Parathyroid adenoma (tissue), 2 donors: ENCODE data around the gene TUBA8.
"Not testable (repeated sequence)": the region's sequence is repeated elsewhere in the genome, so short reads cannot be mapped to it uniquely, and the experiment has no call there.

Experiments used
- H2AFZ ChIP-seq: fragments of 300-600 bp; sonication (generic); one replicate; pipeline ENCODE4 v1.7.0; 2017; ENCODE audit warnings: antibody characterized with exemption, mild to moderate bottlenecking
- H3K27ac ChIP-seq: fragments of 300-600 bp; sonication (generic); one replicate; pipeline ENCODE4 v1.7.0; 2017
- H3K27me3 ChIP-seq: fragments of 300-600 bp; sonication (generic); one replicate; pipeline ENCODE4 v1.7.0; 2017; ENCODE audit warnings: low read length; ENCODE audit not compliant: control insufficient read depth, insufficient read depth
- H3K36me3 ChIP-seq: fragments of 300-600 bp; sonication (generic); one replicate; pipeline ENCODE4 v1.7.0; 2017; ENCODE audit warnings: low read length; ENCODE audit not compliant: control insufficient read depth, insufficient read depth
- H3K4me1 ChIP-seq: fragments of 300-600 bp; sonication (generic); one replicate; pipeline ENCODE4 v1.7.0; 2017; ENCODE audit warnings: control low read depth
- H3K4me2 ChIP-seq: fragments of 300-600 bp; sonication (generic); one replicate; pipeline ENCODE4 v1.7.0; 2017; ENCODE audit warnings: low read length
- H3K4me3 ChIP-seq: fragments of 300-600 bp; sonication (generic); one replicate; pipeline ENCODE4 v1.7.0; 2017; ENCODE audit warnings: low read depth, low read length
- H3K79me2 ChIP-seq: fragments of 300-600 bp; sonication (generic); one replicate; pipeline ENCODE4 v1.7.0; 2017; ENCODE audit warnings: control low read depth
- H3K9ac ChIP-seq: fragments of 300-600 bp; sonication (generic); one replicate; pipeline ENCODE4 v1.7.0; 2017; ENCODE audit warnings: mild to moderate bottlenecking
- H3K9me3 ChIP-seq: fragments of 300-600 bp; sonication (generic); one replicate; pipeline ENCODE4 v1.7.0; 2017; ENCODE audit warnings: low read length; ENCODE audit not compliant: control insufficient read depth
- CTCF ChIP-seq: fragments of 300-600 bp; sonication (generic); IDR thresholded peaks from one replicate; pipeline ENCODE4 v1.7.0; 2017; ENCODE audit warnings: antibody characterized with exemption, mild to moderate bottlenecking
- donor health status: primary hyperparathyroidism.

TUBA8 gene

GRCh38 chr22:18146389-18146753 lies 35.8 kb downstream of the TUBA8 start:
- no peaks in the 10 kb centered on the region for H3K4me1 ChIP-seq
- H3K36me3 ChIP-seq: no peaks in the 10 kb centered on the region
- no peaks in the 10 kb centered on the region for H3K79me2 ChIP-seq
- H3K9ac ChIP-seq: no peak overlapping the region
- no peaks in the 10 kb centered on the region for H3K27me3 ChIP-seq
- no peak overlapping the region for H3K4me3 ChIP-seq
- TF ChIP-seq CTCF: no peak
- no peak overlapping the region for H3K27ac ChIP-seq
- H3K4me2 ChIP-seq: no peak overlapping the region
- H2AFZ ChIP-seq: no peak overlapping the region
- no peaks in the 10 kb centered on the region for H3K9me3 ChIP-seq

GRCh38 chr22:18147791-18148190 lies 37.2 kb downstream of the TUBA8 start:
- Histone ChIP-seq H3K4me3 (no peak overlapping the region), H2AFZ (no peak overlapping the region), H3K9ac (no peak overlapping the region), H3K79me2 (no peaks in the 10 kb centered on the region), H3K4me1 (no peaks in the 10 kb centered on the region), H3K27ac (no peak overlapping the region), H3K9me3 (no peaks in the 10 kb centered on the region), H3K4me2 (no peak overlapping the region), H3K36me3 (no peaks in the 10 kb centered on the region), H3K27me3 (no peaks in the 10 kb centered on the region)
- TF ChIP-seq CTCF: no peak

GRCh38 chr22:18148293-18148965 lies 37.8 kb downstream of the TUBA8 start:
- no peak overlapping the region for H2AFZ ChIP-seq
- no peaks in the 10 kb centered on the region for H3K9me3 ChIP-seq
- H3K4me2 ChIP-seq: no peak overlapping the region
- no peak overlapping the region for H3K4me3 ChIP-seq
- H3K9ac ChIP-seq: no peak overlapping the region
- no peaks in the 10 kb centered on the region for H3K27me3 ChIP-seq
- H3K4me1 ChIP-seq: no peaks in the 10 kb centered on the region
- TF ChIP-seq CTCF: no peak
- no peak overlapping the region for H3K27ac ChIP-seq
- no peaks in the 10 kb centered on the region for H3K79me2 ChIP-seq
- H3K36me3 ChIP-seq: no peaks in the 10 kb centered on the region

GRCh38 chr22:18152519-18152918 lies 41.9 kb downstream of the TUBA8 start:
- no peaks in the 10 kb centered on the region for H3K79me2 ChIP-seq
- H2AFZ ChIP-seq: no peak overlapping the region
- H3K4me2 ChIP-seq: no peak overlapping the region
- H3K27me3 ChIP-seq: no peaks in the 10 kb centered on the region
- H3K9ac ChIP-seq: no peak overlapping the region
- no peaks in the 10 kb centered on the region for H3K36me3 ChIP-seq
- H3K4me1 ChIP-seq: no peaks in the 10 kb centered on the region
- no peak overlapping the region for H3K4me3 ChIP-seq
- H3K9me3 ChIP-seq: no peaks in the 10 kb centered on the region
- no peak overlapping the region for H3K27ac ChIP-seq
- no peak for TF ChIP-seq CTCF

GRCh38 chr22:18154821-18155390 lies 44.3 kb downstream of the TUBA8 start:
- Histone ChIP-seq H3K4me1 (no peaks in the 10 kb centered on the region), H3K79me2 (no peaks in the 10 kb centered on the region), H3K9me3 (no peaks in the 10 kb centered on the region), H3K36me3 (no peaks in the 10 kb centered on the region), H2AFZ (no peak overlapping the region), H3K27me3 (no peaks in the 10 kb centered on the region), H3K4me2 (no peak overlapping the region), H3K27ac (no peak overlapping the region), H3K9ac (no peak overlapping the region), H3K4me3 (no peak overlapping the region)
- no peak for TF ChIP-seq CTCF

GRCh38 chr22:18155546-18155945 lies 44.9 kb downstream of the TUBA8 start:
- not testable (repeated sequence) for H3K9me3 ChIP-seq, H3K27me3 ChIP-seq, H2AFZ ChIP-seq, H3K4me2 ChIP-seq, H3K4me1 ChIP-seq, H3K27ac ChIP-seq, H3K79me2 ChIP-seq, H3K36me3 ChIP-seq, H3K4me3 ChIP-seq, H3K9ac ChIP-seq
